ENCODE data around the gene KRTAP19-2.

The KRTAP19-2 gene

GRCh38 chr21:30502041-30502440 is 14.8 kb upstream of the KRTAP19-2 start, which contains the start of gene KRTAP19-5:
KRTAP19-5 (minus strand) TSS chr21:30502141; CDS start chr21:30502090, 51 bp downstream.
- no peaks in the 10 kb centered on the region for H3K79me1 ChIP-seq (replicated peaks; ENCODE audit: low read length, poor library complexity, severe bottlenecking)
- no peak within 1 kb of the TSS for H2BK5ac ChIP-seq (ENCODE audit: low read depth, low read length, poor library complexity, severe bottlenecking)
- no peak within 1 kb of the TSS for H3K18ac ChIP-seq (ENCODE audit: low read depth in 1 of 2, low read length in 2 of 2)
- H4K91ac ChIP-seq (ENCODE audit: low read length): no peak within 1 kb of the TSS
- no peak within 1 kb of the TSS for H3K9ac ChIP-seq (ENCODE audit: low read length)
- no peak within 1 kb of the TSS for H3K23ac ChIP-seq (ENCODE audit: low read length in 2 of 2)
- no peak for DNase-seq
- H4K8ac ChIP-seq (ENCODE audit: low read length): no peak within 1 kb of the TSS
- H2BK12ac ChIP-seq (ENCODE audit: low read length in 2 of 2): no peak within 1 kb of the TSS
- H2BK120ac ChIP-seq (ENCODE audit: low read depth, low read length): no peak within 1 kb of the TSS
- H2BK15ac ChIP-seq (ENCODE audit: low read depth, poor library complexity, severe bottlenecking): no peak within 1 kb of the TSS
- no peak within 1 kb of the TSS for H3K4me3 ChIP-seq (ENCODE audit: insufficient read depth in 1 of 2, low read depth in 1 of 2, low read length in 2 of 2)
- no peak within 1 kb of the TSS for H2AK5ac ChIP-seq (ENCODE audit: low read length, severe bottlenecking)
- H3K14ac ChIP-seq (ENCODE audit: low read length in 2 of 2): no peak within 1 kb of the TSS
- H3K27me3 ChIP-seq (ENCODE audit: control insufficient read depth in 1 of 2, insufficient read depth in 1 of 2, low read length in 2 of 2): no peaks in the 10 kb centered on the region
- no peaks in the 10 kb centered on the region for H3K36me3 ChIP-seq (ENCODE audit: control insufficient read depth in 1 of 2, insufficient read depth in 2 of 2, low read depth in 1 of 2, low read length in 2 of 2)
- no peaks in the 10 kb centered on the region for H3K4me1 ChIP-seq (ENCODE audit: control insufficient read depth, insufficient read depth, low read depth, low read length)
- no peak within 1 kb of the TSS for H2AFZ ChIP-seq (ENCODE audit: low read depth, low read length)
- H3K4me2 ChIP-seq (ENCODE audit: low read length, poor library complexity, severe bottlenecking): no peak within 1 kb of the TSS
- H3K27ac ChIP-seq (ENCODE audit: low read length, poor library complexity, severe bottlenecking): no peak within 1 kb of the TSS
- peaks cover 2% of the 10 kb centered on the region for H3K9me3 ChIP-seq (ENCODE audit: control insufficient read depth, low read length)
- 92% methylated on average over 4 of the region's 6 CpGs for WGBS
- no peak within 1 kb of the TSS for H3K4ac ChIP-seq (ENCODE audit: low read depth in 1 of 2, low read length in 2 of 2)

GRCh38 chr21:30497065-30497464 is 9.8 kb upstream of the KRTAP19-2 start, which contains the start of gene KRTAP19-4:
KRTAP19-4 (minus strand) TSS chr21:30497165; CDS start chr21:30497110, 55 bp downstream.
- no peak within 1 kb of the TSS for H3K9ac ChIP-seq (ENCODE audit: low read length)
- no peak within 1 kb of the TSS for H2BK120ac ChIP-seq (ENCODE audit: low read depth, low read length)
- H2BK5ac ChIP-seq (ENCODE audit: low read depth, low read length, poor library complexity, severe bottlenecking): no peak within 1 kb of the TSS
- H3K18ac ChIP-seq (ENCODE audit: low read depth in 1 of 2, low read length in 2 of 2): no peak within 1 kb of the TSS
- no peak within 1 kb of the TSS for H2AFZ ChIP-seq (ENCODE audit: low read depth, low read length)
- H4K8ac ChIP-seq (ENCODE audit: low read length): no peak within 1 kb of the TSS
- H3K4me2 ChIP-seq (ENCODE audit: low read length, poor library complexity, severe bottlenecking): no peak within 1 kb of the TSS
- H4K91ac ChIP-seq (ENCODE audit: low read length): no peak within 1 kb of the TSS
- H3K36me3 ChIP-seq (ENCODE audit: control insufficient read depth in 1 of 2, insufficient read depth in 2 of 2, low read depth in 1 of 2, low read length in 2 of 2): no peaks in the 10 kb centered on the region
- no peak within 1 kb of the TSS for H3K14ac ChIP-seq (ENCODE audit: low read length in 2 of 2)
- 77% methylated on average over 2 of the region's 4 CpGs for WGBS
- H2BK15ac ChIP-seq (ENCODE audit: low read depth, poor library complexity, severe bottlenecking): no peak within 1 kb of the TSS
- H3K9me3 ChIP-seq (ENCODE audit: control insufficient read depth, low read length): peaks cover 2% of the 10 kb centered on the region
- no peak within 1 kb of the TSS for H3K4ac ChIP-seq (ENCODE audit: low read depth in 1 of 2, low read length in 2 of 2)
- no peak within 1 kb of the TSS for H2BK12ac ChIP-seq (ENCODE audit: low read length in 2 of 2)
- no peak within 1 kb of the TSS for H3K4me3 ChIP-seq (ENCODE audit: insufficient read depth in 1 of 2, low read depth in 1 of 2, low read length in 2 of 2)
- H3K27ac ChIP-seq (ENCODE audit: low read length, poor library complexity, severe bottlenecking): no peak within 1 kb of the TSS
- H3K79me1 ChIP-seq (replicated peaks; ENCODE audit: low read length, poor library complexity, severe bottlenecking): no peaks in the 10 kb centered on the region
- H3K4me1 ChIP-seq (ENCODE audit: control insufficient read depth, insufficient read depth, low read depth, low read length): no peaks in the 10 kb centered on the region
- no peaks in the 10 kb centered on the region for H3K27me3 ChIP-seq (ENCODE audit: control insufficient read depth in 1 of 2, insufficient read depth in 1 of 2, low read length in 2 of 2)
- no peak for DNase-seq
- no peak within 1 kb of the TSS for H3K23ac ChIP-seq (ENCODE audit: low read length in 2 of 2)
- no peak within 1 kb of the TSS for H2AK5ac ChIP-seq (ENCODE audit: low read length, severe bottlenecking)

DNA sequence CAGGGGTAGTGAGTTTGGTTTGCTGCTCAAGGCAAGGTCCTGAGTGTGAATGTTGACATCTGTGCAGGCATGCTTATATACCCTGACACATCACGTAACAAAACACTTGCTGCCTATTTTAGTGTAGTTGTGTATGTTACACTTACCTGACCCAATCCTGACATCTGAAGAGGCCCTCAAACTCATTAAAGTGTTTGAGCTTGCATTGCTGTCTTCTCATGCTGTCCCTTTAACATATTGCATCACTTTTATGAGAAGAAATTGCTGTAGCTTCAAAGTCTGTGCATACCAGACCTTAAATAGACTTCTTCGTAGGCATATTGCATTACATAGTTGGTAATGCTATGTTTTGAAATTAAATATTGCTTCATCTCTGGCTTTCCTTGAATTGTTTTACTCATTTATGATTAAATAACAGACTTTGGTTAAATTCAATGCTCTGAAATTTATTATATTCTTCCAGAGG is 4.8 kb upstream of the KRTAP19-2 start, which contains the start of gene KRTAP19-3:
Gene KRTAP19-3, minus strand, starts transcription at position 51 of the 466 bp plus-strand sequence. CDS start 56 bp downstream, outside the sequence.
- H2BK15ac ChIP-seq (ENCODE audit: low read depth, poor library complexity, severe bottlenecking): no peak within 1 kb of the TSS
- no peak within 1 kb of the TSS for H3K4me2 ChIP-seq (ENCODE audit: low read length, poor library complexity, severe bottlenecking)
- peaks cover 4% of the 10 kb centered on the region for H3K9me3 ChIP-seq (ENCODE audit: control insufficient read depth, low read length)
- no peaks in the 10 kb centered on the region for H3K36me3 ChIP-seq (ENCODE audit: control insufficient read depth in 1 of 2, insufficient read depth in 2 of 2, low read depth in 1 of 2, low read length in 2 of 2)
- no peak within 1 kb of the TSS for H2BK5ac ChIP-seq (ENCODE audit: low read depth, low read length, poor library complexity, severe bottlenecking)
- no peak within 1 kb of the TSS for H2AK5ac ChIP-seq (ENCODE audit: low read length, severe bottlenecking)
- DNase-seq: no peak
- no peak within 1 kb of the TSS for H4K91ac ChIP-seq (ENCODE audit: low read length)
- no peak within 1 kb of the TSS for H3K23ac ChIP-seq (ENCODE audit: low read length in 2 of 2)
- H3K4me1 ChIP-seq (ENCODE audit: control insufficient read depth, insufficient read depth, low read depth, low read length): no peaks in the 10 kb centered on the region
- no CpG with 5 or more reads among the region's 2 CpGs for WGBS
- no peak within 1 kb of the TSS for H3K27ac ChIP-seq (ENCODE audit: low read length, poor library complexity, severe bottlenecking)
- no peak within 1 kb of the TSS for H2AFZ ChIP-seq (ENCODE audit: low read depth, low read length)
- no peak within 1 kb of the TSS for H3K18ac ChIP-seq (ENCODE audit: low read depth in 1 of 2, low read length in 2 of 2)
- H3K14ac ChIP-seq (ENCODE audit: low read length in 2 of 2): no peak within 1 kb of the TSS
- H4K8ac ChIP-seq (ENCODE audit: low read length): no peak within 1 kb of the TSS
- H3K27me3 ChIP-seq (ENCODE audit: control insufficient read depth in 1 of 2, insufficient read depth in 1 of 2, low read length in 2 of 2): no peaks in the 10 kb centered on the region
- no peak within 1 kb of the TSS for H2BK12ac ChIP-seq (ENCODE audit: low read length in 2 of 2)
- no peak within 1 kb of the TSS for H3K4ac ChIP-seq (ENCODE audit: low read depth in 1 of 2, low read length in 2 of 2)
- no peaks in the 10 kb centered on the region for H3K79me1 ChIP-seq (replicated peaks; ENCODE audit: low read length, poor library complexity, severe bottlenecking)
- no peak within 1 kb of the TSS for H3K4me3 ChIP-seq (ENCODE audit: insufficient read depth in 1 of 2, low read depth in 1 of 2, low read length in 2 of 2)
- no peak within 1 kb of the TSS for H3K9ac ChIP-seq (ENCODE audit: low read length)
- no peak within 1 kb of the TSS for H2BK120ac ChIP-seq (ENCODE audit: low read depth, low read length)

- WGBS: 38% methylated on average over 2 of the region's 2 CpGs
Observed at GRCh38 chr21:30486180-30486579, 1.1 kb downstream of the KRTAP19-2 start.

More at GRCh38 chr21:30486180-30486579, 1.1 kb downstream of the KRTAP19-2 start:
- Histone ChIP-seq H3K79me1 (replicated peaks; ENCODE audit: low read length, poor library complexity, severe bottlenecking) (no peaks in the 10 kb centered on the region), H2AFZ (ENCODE audit: low read depth, low read length) (no peak overlapping the region), H2BK15ac (ENCODE audit: low read depth, poor library complexity, severe bottlenecking) (no peak overlapping the region), H3K4ac (ENCODE audit: low read depth in 1 of 2, low read length in 2 of 2) (no peak overlapping the region), H3K4me1 (ENCODE audit: control insufficient read depth, insufficient read depth, low read depth, low read length) (no peaks in the 10 kb centered on the region), H2AK5ac (ENCODE audit: low read length, severe bottlenecking) (no peak overlapping the region), H3K9me3 (ENCODE audit: control insufficient read depth, low read length) (peaks cover 13% of the 10 kb centered on the region), H3K36me3 (ENCODE audit: control insufficient read depth in 1 of 2, insufficient read depth in 2 of 2, low read depth in 1 of 2, low read length in 2 of 2) (no peaks in the 10 kb centered on the region), H3K27ac (ENCODE audit: low read length, poor library complexity, severe bottlenecking) (no peak overlapping the region), H4K91ac (ENCODE audit: low read length) (no peak overlapping the region), H2BK5ac (ENCODE audit: low read depth, low read length, poor library complexity, severe bottlenecking) (no peak overlapping the region), H3K23ac (ENCODE audit: low read length in 2 of 2) (no peak overlapping the region), H3K4me2 (ENCODE audit: low read length, poor library complexity, severe bottlenecking) (no peak overlapping the region), H3K4me3 (ENCODE audit: insufficient read depth in 1 of 2, low read depth in 1 of 2, low read length in 2 of 2) (no peak overlapping the region), H3K14ac (ENCODE audit: low read length in 2 of 2) (no peak overlapping the region), H3K18ac (ENCODE audit: low read depth in 1 of 2, low read length in 2 of 2) (no peak overlapping the region), H2BK12ac (ENCODE audit: low read length in 2 of 2) (no peak overlapping the region), H4K8ac (ENCODE audit: low read length) (no peak overlapping the region), H2BK120ac (ENCODE audit: low read depth, low read length) (no peak overlapping the region), H3K9ac (ENCODE audit: low read length) (no peak overlapping the region), H3K27me3 (ENCODE audit: control insufficient read depth in 1 of 2, insufficient read depth in 1 of 2, low read length in 2 of 2) (no peaks in the 10 kb centered on the region)
- no peak for DNase-seq
